Upper lobe of left lung (tissue), 4 donors: ENCODE results near the gene DCAF10.

Experiments
- CTCF ChIP-seq, 6 experiments: fragments of 450-650 bp in 4 of 6; fragments of 200-600 bp in 2 of 6; sonication (generic) in 2 of 6; IDR thresholded peaks; one replicate each; pipeline ENCODE4 v1.5.1; 2016 to 2019; ENCODE audit warnings: antibody characterized with exemption in 6 of 6
- EP300 ChIP-seq, 4 donors: sonication (generic); formaldehyde crosslinking; IDR thresholded peaks; one replicate each; pipeline ENCODE4 v1.5.1; 2017; ENCODE audit warnings: antibody characterized with exemption in 4 of 4, control low read depth in 2 of 4
- POLR2A ChIP-seq, 4 donors: fragments of 450-650 bp; IDR thresholded peaks; one replicate each; pipeline ENCODE4 v1.5.1; 2016 to 2017; ENCODE audit warnings: antibody characterized with exemption in 4 of 4, mild to moderate bottlenecking in 2 of 4
- POLR2AphosphoS5 ChIP-seq, 2 donors: sonication (generic); formaldehyde crosslinking; IDR thresholded peaks; one replicate each; pipeline ENCODE4 v1.5.1; 2017; ENCODE audit warnings: antibody characterized with exemption in 2 of 2

- TF ChIP-seq POLR2A (IDR thresholded peaks at IDR 0.05) (no peak), POLR2AphosphoS5 (IDR thresholded peaks at IDR 0.05) (no peak), CTCF (IDR thresholded peaks at IDR 0.05) (no peak), EP300 (IDR thresholded peaks at IDR 0.05) (no peak)
These were observed 18.3 kb downstream of the DCAF10 start for GRCh38 chr9:37818849-37819248.
